HepG2 (cell line): ENCODE data around the gene SPHK1. TPM values are rescaled to one million over a fixed set of nuclear protein-coding genes. Genes with fewer than 3 reads are reported as not detected.

Experiments
- FOXA3 ChIP-seq: IDR thresholded peaks from 2 replicates; pipeline ENCODE4 v1.6.1; 2016; ENCODE audit warnings: missing genetic modification reagents, missing compliant biosample characterization
- FOXM1 ChIP-seq: sonication (generic); formaldehyde crosslinking; IDR thresholded peaks from 2 replicates; pipeline ENCODE4 v1.5.0; 2020; ENCODE audit warnings: missing genetic modification reagents
- IKZF1 ChIP-seq: fragments of 450-650 bp; IDR thresholded peaks from 2 replicates; pipeline ENCODE4 v1.7.1; 2016
- KDM5A ChIP-seq: fragments of 200-600 bp; sonication (generic); IDR thresholded peaks from 2 replicates; pipeline ENCODE4 v1.7.0; 2018; ENCODE audit warnings: antibody characterized with exemption, mild to moderate bottlenecking, low read length, borderline replicate concordance
- MAZ ChIP-seq, 2 experiments: sonication (generic) in 1 of 2; formaldehyde crosslinking in 1 of 2; IDR thresholded peaks; 2 replicates each; pipeline versions ENCODE4 v1.5.0 to v1.6.1; 2012 to 2020; ENCODE audit warnings: low read depth in 2 of 2, mild to moderate bottlenecking in 2 of 2, borderline replicate concordance in 1 of 2, improper control_type of control experiment in 1 of 2, low read length in 1 of 2, missing genetic modification reagents in 1 of 2, moderate library complexity in 1 of 2
- MLLT10 ChIP-seq: sonication (generic); formaldehyde crosslinking; IDR thresholded peaks from 2 replicates; pipeline ENCODE4 v1.4.0; 2020; ENCODE audit warnings: missing genetic modification reagents
- MTF1 ChIP-seq: sonication (generic); formaldehyde crosslinking; IDR thresholded peaks from 2 replicates; pipeline ENCODE4 v1.5.0; 2020; ENCODE audit warnings: missing genetic modification reagents
- SP140L ChIP-seq: sonication (generic); formaldehyde crosslinking; IDR thresholded peaks from 2 replicates; pipeline ENCODE4 v1.4.0; 2020; ENCODE audit warnings: missing genetic modification reagents, borderline replicate concordance
- TEAD3 ChIP-seq: optimal IDR thresholded peaks from 2 replicates; pipeline ENCODE3; 2016; ENCODE audit warnings: borderline replicate concordance
- TRIM24 ChIP-seq: sonication (generic); formaldehyde crosslinking; IDR thresholded peaks from 2 replicates; pipeline ENCODE4 v1.8.0; 2022; ENCODE audit warnings: mild to moderate bottlenecking, missing genetic modification reagents
- ZBTB7A ChIP-seq: sonication (generic); formaldehyde crosslinking; IDR thresholded peaks from 2 replicates; pipeline ENCODE4 v1.8.0; 2022; ENCODE audit warnings: mild to moderate bottlenecking, missing genetic modification reagents
- ZFP1 ChIP-seq: IDR thresholded peaks from 2 replicates; pipeline ENCODE4 v1.6.1; 2016
- ZMYM4 ChIP-seq: sonication (generic); formaldehyde crosslinking; IDR thresholded peaks from 2 replicates; pipeline ENCODE4 v1.8.1; 2023; ENCODE audit warnings: mild to moderate bottlenecking, missing genetic modification reagents
- ZNF17 ChIP-seq: sonication (generic); formaldehyde crosslinking; IDR thresholded peaks from 2 replicates; pipeline ENCODE4 v1.5.0; 2020; ENCODE audit warnings: mild to moderate bottlenecking, missing genetic modification reagents
- ZNF510 ChIP-seq: sonication (generic); formaldehyde crosslinking; IDR thresholded peaks from 2 replicates; pipeline ENCODE4 v1.4.0; 2020; ENCODE audit warnings: low read depth, mild to moderate bottlenecking, missing genetic modification reagents
- ZNF589 ChIP-seq: sonication (generic); formaldehyde crosslinking; conservative IDR thresholded peaks from 2 replicates; pipeline ENCODE4 v1.8.0; 2022; ENCODE audit warnings: mild to moderate bottlenecking, moderate library complexity, missing genetic modification reagents
- ZNF780A ChIP-seq: sonication (generic); formaldehyde crosslinking; IDR thresholded peaks from 2 replicates; pipeline ENCODE4 v1.8.0; 2022; ENCODE audit warnings: mild to moderate bottlenecking, missing genetic modification reagents, moderate library complexity
- ZSCAN30 ChIP-seq: sonication (generic); formaldehyde crosslinking; IDR thresholded peaks from 2 replicates; pipeline ENCODE4 v1.5.0; 2020; ENCODE audit warnings: mild to moderate bottlenecking, missing genetic modification reagents
- polyA plus RNA-seq, 8 experiments: library from polyadenylated mRNA; depleted of rRNA in 3 of 8; stranded (reverse) in 7 of 8; unstranded in 1 of 8; fragments of >200 nt; fragmentation: Illumina TruSeq in 4 of 8; extraction: Trizol in 4 of 8; gene quantifications; 2 replicates each; pipeline versions ENCODE4 v1.2.1 to v1.2.3, GENCODE V29; 2011 to 2016; ENCODE audit warnings: low read depth in 4 of 8, missing spikeins in 1 of 8, mixed read lengths in 1 of 8; ENCODE audit not compliant: insufficient read depth in 1 of 8
- total RNA-seq, 5 experiments: library from RNA; depleted of rRNA; stranded (reverse); fragments of >200 nt; fragmentation: Illumina TruSeq; extraction: Trizol; gene quantifications; 2 replicates each; pipeline ENCODE4 v1.2.3, GENCODE V29; 2016; ENCODE audit warnings: low read depth in 1 of 5
- TF ChIP-seq, protein P1 (sequence below): sonication (generic); formaldehyde crosslinking; IDR thresholded peaks from 2 replicates; pipeline ENCODE4 v1.4.0; 2020; ENCODE audit warnings: mild to moderate bottlenecking, missing genetic modification reagents
- TF ChIP-seq, protein P2 (sequence below): IDR thresholded peaks from 2 replicates; pipeline ENCODE4 v1.6.1; 2016; ENCODE audit warnings: mild to moderate bottlenecking
- TF ChIP-seq, protein P3 (sequence below): sonication (generic); formaldehyde crosslinking; IDR thresholded peaks from 2 replicates; pipeline ENCODE4 v1.5.0; 2020; ENCODE audit warnings: mild to moderate bottlenecking, missing genetic modification reagents

The SPHK1 gene
- total and polyA plus RNA-seq, 2 of the 13 experiments (the other 11 are each of a cell fraction or from before 2014, with no cell fraction given), result 129 to 160 TPM

DNA sequence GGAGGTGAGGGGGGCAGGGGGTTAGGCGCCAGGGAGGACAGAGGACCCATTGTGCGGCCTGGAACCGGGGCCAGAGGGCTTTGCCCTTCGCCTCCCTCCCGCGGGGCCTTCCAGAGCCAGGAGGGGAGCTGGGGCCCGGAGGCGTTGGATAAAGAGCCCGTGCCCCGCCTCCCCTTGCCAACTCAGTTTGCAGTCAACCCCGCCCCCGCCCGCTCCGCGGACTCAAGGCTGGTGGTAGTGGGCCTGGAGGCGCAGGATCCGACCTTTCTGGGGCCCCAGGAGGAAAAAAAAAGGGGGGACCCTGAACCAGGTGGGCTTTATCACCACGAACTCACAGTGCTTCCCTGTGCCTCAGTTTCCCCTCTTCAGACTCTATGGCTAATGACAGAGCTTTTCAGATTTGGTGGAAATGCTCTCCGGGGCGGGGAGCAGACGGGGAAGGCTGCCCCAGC is 2.0 kb upstream of the SPHK1 start (continued):
- TF ChIP-seq ZSCAN30 (CRISPR knock-in tag) (no peak), SP140L (CRISPR knock-in tag) (no peak), TRIM24 (CRISPR knock-in tag) (no peak), FOXA3 (CRISPR knock-in tag) (peak; percentile 64), KDM5A (no peak; the same call in 1 of the 2 replicates), MAZ (IDR thresholded peaks at IDR 0.05; ENCODE audit: borderline replicate concordance, low read depth, low read length) (peak; percentile 96), MAZ (CRISPR knock-in tag; IDR thresholded peaks at IDR 0.05; ENCODE audit: low read depth) (peak; percentile 85; the same call in 1 of the 2 replicates), ZBTB7A (CRISPR knock-in tag) (no peak; the same call in 1 of the 2 replicates), FOXM1 (no peak), ZNF510 (CRISPR knock-in tag) (peak; percentile 79; the same call in 1 of the 2 replicates), ZNF780A (no peak), IKZF1 (no peak), ZMYM4 (CRISPR knock-in tag) (no peak; the same call in 1 of the 2 replicates), TEAD3 (CRISPR knock-in tag) (peak; percentile 86), ZNF589 (no peak), MTF1 (CRISPR knock-in tag) (no peak; the same call in 1 of the 2 replicates), MLLT10 (CRISPR knock-in tag) (no peak), ZNF17 (CRISPR knock-in tag) (0 out of 2 replicates have a peak, but pooled peaks have one; percentile 79), ZFP1 (CRISPR knock-in tag) (peak; percentile 88)
- TF ChIP-seq, protein P1, sequence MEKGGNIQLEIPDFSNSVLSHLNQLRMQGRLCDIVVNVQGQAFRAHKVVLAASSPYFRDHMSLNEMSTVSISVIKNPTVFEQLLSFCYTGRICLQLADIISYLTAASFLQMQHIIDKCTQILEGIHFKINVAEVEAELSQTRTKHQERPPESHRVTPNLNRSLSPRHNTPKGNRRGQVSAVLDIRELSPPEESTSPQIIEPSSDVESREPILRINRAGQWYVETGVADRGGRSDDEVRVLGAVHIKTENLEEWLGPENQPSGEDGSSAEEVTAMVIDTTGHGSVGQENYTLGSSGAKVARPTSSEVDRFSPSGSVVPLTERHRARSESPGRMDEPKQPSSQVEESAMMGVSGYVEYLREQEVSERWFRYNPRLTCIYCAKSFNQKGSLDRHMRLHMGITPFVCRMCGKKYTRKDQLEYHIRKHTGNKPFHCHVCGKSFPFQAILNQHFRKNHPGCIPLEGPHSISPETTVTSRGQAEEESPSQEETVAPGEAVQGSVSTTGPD (CRISPR knock-in tag), result no peak; the same call in none of the 2 replicates
- TF ChIP-seq, protein P2, sequence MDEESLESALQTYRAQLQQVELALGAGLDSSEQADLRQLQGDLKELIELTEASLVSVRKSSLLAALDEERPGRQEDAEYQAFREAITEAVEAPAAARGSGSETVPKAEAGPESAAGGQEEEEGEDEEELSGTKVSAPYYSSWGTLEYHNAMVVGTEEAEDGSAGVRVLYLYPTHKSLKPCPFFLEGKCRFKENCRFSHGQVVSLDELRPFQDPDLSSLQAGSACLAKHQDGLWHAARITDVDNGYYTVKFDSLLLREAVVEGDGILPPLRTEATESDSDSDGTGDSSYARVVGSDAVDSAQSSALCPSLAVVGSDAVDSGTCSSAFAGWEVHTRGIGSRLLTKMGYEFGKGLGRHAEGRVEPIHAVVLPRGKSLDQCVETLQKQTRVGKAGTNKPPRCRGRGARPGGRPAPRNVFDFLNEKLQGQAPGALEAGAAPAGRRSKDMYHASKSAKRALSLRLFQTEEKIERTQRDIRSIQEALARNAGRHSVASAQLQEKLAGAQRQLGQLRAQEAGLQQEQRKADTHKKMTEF, result peak; percentile 86
- TF ChIP-seq, protein P3, sequence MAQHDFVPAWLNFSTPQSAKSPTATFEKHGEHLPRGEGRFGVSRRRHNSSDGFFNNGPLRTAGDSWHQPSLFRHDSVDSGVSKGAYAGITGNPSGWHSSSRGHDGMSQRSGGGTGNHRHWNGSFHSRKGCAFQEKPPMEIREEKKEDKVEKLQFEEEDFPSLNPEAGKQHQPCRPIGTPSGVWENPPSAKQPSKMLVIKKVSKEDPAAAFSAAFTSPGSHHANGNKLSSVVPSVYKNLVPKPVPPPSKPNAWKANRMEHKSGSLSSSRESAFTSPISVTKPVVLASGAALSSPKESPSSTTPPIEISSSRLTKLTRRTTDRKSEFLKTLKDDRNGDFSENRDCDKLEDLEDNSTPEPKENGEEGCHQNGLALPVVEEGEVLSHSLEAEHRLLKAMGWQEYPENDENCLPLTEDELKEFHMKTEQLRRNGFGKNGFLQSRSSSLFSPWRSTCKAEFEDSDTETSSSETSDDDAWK (CRISPR knock-in tag), result no peak
